ENCODE measurements around the gene NRDC.

The NRDC gene, protein sequence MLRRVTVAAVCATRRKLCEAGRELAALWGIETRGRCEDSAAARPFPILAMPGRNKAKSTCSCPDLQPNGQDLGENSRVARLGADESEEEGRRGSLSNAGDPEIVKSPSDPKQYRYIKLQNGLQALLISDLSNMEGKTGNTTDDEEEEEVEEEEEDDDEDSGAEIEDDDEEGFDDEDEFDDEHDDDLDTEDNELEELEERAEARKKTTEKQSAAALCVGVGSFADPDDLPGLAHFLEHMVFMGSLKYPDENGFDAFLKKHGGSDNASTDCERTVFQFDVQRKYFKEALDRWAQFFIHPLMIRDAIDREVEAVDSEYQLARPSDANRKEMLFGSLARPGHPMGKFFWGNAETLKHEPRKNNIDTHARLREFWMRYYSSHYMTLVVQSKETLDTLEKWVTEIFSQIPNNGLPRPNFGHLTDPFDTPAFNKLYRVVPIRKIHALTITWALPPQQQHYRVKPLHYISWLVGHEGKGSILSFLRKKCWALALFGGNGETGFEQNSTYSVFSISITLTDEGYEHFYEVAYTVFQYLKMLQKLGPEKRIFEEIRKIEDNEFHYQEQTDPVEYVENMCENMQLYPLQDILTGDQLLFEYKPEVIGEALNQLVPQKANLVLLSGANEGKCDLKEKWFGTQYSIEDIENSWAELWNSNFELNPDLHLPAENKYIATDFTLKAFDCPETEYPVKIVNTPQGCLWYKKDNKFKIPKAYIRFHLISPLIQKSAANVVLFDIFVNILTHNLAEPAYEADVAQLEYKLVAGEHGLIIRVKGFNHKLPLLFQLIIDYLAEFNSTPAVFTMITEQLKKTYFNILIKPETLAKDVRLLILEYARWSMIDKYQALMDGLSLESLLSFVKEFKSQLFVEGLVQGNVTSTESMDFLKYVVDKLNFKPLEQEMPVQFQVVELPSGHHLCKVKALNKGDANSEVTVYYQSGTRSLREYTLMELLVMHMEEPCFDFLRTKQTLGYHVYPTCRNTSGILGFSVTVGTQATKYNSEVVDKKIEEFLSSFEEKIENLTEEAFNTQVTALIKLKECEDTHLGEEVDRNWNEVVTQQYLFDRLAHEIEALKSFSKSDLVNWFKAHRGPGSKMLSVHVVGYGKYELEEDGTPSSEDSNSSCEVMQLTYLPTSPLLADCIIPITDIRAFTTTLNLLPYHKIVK

DNA sequence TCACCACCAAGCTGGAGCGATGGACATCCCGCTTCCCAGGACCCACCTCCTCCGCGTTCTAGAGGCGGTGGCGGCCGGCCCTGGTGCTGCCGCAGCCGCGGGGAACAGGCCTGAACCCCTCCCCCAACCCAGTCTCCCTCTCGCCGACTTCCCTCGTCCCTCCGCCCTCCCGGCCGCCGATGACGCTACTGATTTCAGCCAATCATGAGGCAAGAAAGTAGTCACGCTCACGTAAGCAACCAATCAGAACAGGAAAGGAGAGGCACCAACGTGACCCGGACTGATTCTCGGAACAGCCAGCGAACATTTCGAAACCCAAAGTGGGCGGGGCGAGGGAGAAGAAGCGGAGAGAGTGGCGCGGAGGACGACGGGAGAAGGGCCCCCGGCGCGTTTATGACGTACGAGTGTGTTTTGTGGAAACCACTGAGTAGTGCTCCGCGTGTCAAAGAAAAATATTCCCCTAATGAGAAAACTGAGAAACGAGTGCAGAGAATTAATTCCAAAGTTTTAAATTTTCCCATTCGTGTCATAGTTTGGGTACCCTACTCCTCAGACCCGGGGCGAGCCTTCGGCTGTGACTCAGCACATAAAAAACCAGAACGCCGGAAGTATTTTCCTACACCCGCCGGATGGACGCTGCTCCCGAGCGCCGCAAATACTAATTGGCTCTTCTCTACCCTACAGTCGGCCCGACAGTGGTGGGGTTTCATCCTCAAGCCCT, at the start of gene NRDC:
Gene NRDC, minus strand, starts transcription at position 112 of the 721 bp plus-strand sequence. CDS start 112 bp downstream, outside the sequence.
- DNase-seq (ENCODE audit: low spot score): peak; percentile 99

DNA sequence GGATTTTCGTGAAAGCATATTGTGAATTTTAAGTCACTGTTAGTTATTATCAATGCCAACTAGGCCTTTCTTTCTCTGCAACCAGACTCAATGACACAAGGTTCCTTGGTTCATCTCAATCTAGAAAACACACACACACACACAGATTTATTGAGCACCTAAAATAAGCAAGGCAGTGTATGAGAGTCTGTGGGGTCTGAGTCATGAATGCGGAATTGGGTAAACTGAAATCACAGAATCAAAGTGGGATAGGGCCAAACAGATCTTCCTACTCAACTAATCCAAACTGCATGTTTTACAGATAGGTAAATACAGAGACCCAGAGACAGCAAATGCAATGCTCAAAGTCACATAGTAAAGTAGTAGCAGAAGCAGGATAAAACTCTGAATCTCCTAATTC, 48.5 kb upstream of the NRDC start:
- DNase-seq (ENCODE audit: low spot score): no peak

DNA sequence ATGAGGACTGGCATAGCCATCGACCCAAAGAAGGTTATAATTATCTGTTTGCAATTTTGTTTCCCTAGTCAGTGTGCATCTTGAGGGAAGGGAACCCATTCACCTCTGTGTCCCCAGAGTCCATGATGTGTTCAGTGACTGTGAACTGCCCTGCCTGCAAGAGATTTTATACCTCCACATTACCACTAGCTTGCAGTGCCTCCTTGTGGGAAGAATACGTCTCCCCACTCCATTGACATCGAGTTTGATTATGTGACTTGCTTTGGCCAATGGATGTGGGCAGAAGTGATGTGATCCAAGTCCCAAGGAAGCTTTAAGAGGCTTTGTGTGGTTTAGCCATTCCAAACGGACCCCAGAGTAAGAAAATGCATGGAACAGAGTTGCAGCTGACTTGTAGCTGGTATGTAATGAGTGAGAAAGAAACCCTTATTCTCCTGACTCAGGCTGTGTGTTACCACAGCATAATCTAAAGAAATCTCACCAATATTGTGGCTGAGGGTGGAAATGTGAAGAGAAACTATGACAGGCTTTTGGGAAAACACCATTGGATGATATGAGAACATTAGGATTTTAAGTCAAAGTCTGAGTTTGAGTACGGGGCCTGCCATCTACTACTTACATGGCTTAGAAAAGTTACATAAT, 47.8 kb upstream of the NRDC start:
- no peak for DNase-seq (ENCODE audit: low spot score)

DNA sequence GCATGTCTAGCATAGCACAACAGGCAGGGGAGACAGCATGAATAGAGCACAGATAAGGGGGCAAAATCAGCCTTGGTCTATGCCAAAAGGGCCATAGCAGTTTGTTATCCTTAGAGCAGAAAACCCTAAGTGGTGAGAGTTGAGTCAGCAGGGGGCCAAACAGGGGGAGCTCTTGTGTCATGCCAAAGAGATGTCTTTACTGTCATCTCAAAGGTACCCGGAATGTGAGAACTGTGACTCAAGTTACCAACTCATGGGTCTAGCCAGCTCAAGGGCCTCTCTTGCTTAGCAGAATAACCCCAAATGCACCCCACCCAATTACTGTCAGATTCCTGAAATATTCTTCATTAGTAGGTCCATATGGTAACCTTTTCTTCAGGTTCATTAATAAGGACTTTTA, 45.9 kb upstream of the NRDC start:
- no peak for DNase-seq (ENCODE audit: low spot score)

DNA sequence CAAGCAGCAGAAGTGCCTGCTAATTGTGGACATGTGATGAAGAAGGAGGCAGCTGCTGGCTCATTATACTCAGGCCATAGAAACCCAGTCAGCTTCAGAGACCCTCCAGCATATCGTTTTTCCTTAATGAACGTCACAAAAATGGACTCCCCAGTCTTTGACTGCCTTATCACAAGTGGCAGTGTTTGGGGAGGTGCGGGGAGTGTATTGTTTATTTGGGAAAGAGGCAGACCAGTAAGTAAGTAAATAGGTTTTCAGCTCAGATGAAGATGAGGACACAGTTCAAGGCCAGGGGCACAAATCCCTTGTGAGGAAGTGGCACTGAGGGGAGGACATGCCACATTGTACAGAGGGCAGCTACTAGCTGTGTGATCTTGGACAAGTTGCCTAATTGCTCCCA, 43.5 kb upstream of the NRDC start:
- no peak for DNase-seq (ENCODE audit: low spot score)

DNA sequence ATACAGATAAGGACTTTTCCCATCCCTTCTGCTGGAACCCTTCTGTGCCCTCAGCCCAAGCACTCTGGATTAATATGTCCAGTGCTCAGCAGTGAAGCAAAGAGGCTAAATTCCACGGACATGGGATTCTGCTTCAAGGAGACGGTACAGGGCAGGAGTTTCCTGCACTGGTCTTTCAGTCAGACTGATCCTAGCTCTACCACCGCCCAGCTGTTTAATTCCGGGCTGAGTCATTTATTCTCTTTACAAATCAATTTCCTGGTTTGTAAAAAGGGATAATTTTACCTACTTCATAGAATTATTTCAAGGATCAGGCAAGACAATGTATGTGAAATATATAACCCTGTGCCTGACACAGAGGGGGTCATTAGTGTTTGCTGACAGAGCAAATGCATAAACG, 41.6 kb upstream of the NRDC start:
- DNase-seq (ENCODE audit: low spot score): no peak

DNA sequence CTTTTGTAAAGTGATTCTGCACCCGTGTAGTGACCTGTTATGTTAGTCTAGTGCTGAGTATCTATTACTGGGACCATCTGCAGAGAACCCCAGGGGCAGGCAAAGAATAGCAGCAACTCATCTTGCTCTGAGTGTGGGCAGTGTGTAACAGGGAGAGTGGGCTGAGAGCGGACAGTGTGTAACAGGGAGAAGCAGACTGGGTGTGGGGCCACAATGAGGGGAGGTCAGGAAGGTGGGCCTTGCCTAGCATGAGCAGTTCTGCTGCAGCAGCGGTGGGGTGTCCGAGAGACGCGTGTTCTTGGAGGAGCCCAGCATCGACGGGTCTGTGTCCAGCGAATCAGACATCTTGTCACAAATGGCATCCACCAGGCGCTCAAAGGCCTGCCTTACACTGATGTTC, 41.2 kb upstream of the NRDC start:
- DNase-seq (ENCODE audit: low spot score): no peak

DNA sequence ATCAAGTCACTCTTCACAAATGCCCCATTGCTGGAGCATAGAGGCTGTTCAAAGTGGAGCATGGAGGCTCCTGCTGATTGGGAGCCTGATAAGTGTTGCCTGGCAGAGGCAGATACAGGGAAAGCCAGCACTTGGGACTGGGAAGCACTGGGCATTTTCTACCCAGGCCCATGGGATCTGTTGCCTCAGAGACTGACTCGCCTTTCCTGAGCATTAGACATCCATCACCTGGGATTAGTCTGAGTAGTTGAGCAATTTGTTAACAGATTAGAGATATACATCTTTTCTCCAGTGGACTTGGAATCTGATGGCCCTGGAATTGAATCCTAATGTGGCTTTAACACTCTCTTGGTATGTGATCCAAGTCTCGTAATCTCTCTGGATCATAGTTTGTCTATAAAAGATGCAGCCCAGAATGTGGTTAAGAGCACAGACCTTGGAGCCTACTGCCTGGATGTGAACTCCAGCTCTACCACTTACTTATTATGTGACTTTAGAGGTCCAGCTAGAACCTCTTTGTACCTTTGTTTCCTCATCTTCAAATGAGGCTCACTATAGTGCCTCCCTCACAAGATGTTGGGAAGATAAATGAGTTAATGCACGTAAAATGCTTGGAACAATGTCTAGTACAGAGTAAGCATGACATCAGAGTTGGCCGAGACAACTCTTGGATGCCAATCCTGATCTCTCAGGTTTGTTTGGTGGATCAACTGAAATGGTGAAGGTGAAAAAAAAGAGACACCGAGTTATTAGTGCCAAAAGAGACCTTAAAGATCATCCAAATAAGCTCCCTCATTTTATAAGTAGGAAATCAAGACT, 38.3 kb upstream of the NRDC start:
- DNase-seq (ENCODE audit: low spot score): no peak

DNA sequence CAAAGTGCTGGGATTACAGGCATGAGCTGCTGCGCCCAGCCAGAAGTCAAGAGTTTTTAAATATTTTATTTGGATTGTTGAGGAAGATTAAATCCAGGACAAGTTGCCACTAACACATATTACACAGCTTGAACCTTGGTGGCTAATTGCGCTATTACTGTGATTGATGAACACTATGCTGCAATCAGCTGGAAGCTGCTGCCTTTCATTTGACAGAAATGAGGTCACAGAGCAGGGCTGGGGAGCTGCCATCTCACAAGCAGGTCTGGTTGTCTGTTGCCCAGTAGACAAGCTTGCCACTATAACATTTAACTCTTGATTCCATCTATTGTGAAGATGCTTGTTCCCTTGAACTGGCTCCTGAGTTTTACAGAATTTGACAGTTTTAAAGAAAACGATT, 37.4 kb upstream of the NRDC start:
- no peak for DNase-seq (ENCODE audit: low spot score)

DNA sequence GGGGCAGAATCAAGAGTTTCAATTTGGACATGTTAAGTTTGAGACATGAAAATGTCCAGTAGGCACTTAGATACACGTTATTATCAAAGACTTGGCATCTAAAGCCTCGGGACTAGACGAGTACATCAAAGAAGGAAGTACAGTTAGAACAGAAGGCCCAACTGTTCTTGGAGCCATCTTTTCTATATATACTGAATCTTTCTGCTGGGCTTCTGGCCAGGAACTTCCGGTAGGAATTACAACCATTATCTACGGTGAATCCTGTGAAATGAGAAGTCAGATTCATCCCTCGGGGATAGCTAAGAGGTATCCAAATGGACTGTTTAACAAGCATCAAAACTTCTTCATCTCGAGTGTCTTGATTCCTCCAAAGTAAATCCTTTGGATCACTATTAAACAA, 34.4 kb upstream of the NRDC start:
- DNase-seq (ENCODE audit: low spot score): no peak

DNA sequence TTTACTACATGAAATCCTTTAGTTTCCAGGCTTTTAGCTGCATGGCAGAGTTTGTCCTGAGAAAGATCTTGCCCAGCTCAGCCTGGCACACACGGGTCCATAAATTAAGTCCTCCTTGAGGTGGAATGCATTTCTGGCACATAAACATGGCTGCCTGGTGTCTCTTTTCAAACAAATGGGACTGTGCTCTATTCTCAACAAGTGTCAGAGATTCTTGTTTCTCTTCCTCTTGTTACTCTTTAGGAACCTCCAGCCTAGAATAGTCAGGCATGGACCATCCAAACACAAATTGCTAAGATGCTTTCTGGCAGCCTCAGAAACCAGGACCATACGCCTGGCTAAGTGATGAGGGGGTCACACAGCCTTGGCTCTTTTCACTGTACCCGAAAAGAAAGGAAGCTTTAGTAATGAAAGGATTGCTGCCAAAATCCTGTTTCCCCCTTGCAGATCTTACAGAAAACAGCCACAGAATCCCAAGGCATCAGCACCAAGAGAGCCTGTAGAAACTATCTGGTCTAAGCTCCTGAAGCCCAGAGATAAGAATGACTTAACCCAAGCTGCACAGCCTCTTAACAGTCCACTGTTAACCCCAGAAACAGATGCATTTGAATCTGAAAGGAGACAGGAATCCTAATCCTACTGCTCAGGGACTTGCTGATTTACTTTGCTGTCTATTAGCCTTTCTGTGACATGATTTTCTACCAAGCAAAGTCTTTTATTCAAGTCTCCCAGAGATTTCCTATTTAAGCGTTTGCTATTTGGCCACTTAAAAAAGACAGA, 31.9 kb upstream of the NRDC start:
- DNase-seq (ENCODE audit: low spot score): no peak

DNA sequence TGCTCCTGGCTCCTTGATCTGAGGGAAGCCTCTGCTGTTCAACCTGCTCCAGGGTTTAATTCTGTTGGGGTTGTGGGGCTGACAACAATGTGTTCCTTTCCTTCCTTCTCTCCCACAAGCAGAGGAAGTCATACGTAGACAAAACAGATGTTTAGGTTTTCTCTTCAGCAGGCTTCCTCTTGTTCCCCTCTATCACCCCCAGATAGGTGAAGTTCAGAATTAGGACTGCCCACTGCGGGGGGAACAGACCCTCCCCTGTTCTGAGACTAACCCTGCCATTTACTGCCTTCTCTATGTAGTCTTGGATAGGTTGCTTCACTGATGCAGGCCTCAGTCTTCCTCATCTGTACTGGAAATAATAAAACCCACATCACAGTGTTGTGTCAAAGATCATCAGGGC, 30.0 kb upstream of the NRDC start:
- no peak for DNase-seq (ENCODE audit: low spot score)

DNA sequence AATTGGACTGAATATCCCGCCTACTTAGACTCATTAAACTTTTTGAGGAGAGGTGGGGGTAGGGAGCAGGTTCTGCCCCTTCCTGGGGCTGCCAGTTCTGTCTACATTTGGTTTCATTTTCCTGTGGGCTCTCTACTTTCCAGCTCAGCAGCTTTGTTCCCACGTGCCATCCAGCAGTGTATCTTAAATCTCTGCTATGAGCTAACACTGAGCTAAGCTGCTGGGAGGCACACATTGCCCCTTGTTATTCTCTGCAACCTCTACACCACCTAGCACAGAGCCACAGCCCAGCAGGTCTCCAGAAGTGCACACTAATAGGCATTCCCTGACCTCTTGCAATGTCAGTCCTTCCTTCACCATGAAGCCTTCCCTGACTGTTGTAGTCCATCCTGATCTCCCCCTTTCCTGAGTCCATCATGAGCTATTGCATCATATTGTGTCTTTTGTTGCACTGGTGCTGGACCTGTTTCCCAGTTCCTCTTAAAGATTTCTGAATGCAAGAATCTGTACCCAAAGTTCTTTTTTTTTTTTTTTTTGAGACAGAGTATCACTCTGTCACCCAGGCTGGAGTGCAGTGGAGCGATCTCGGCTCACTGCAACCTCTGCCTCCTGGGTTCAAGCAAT, 28.7 kb upstream of the NRDC start:
- no peak for DNase-seq (ENCODE audit: low spot score)

DNA sequence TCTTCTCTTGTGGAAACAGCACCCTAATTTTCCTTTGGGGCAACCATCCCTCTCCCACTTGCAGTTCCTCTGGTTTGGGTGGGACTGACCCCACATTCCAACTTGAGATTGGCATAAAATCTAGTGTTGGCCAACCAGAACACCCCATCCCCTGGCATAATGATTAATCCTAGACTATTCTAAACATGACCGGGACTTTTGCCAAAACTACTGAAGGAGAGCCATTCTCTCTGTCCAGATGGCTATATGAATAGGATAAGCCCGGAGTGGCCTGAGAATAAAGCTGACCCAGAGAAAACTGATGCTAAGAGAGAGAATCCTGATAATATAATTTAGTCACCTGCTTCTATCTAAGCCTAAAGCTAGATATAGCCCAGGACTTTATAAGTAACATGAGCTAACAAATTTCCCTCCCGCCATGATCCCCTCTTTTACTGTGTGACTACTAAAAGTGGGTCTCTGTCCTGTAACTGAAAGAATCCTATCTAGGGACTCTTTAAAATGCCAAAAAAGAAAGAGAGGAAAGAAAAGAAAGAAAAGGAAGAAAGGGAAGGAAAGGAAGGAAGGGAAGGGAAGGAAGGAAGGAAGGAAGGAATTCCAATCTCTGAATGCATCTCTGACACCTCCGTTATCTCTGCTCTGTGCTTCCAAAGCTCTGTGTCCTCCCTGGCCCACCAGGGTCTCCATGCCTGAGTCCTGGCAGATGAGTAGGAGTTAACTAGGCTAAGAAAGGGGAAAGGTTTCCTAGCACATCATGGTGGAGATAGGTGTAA, 28.0 kb upstream of the NRDC start:
- no peak for DNase-seq (ENCODE audit: low spot score)

DNA sequence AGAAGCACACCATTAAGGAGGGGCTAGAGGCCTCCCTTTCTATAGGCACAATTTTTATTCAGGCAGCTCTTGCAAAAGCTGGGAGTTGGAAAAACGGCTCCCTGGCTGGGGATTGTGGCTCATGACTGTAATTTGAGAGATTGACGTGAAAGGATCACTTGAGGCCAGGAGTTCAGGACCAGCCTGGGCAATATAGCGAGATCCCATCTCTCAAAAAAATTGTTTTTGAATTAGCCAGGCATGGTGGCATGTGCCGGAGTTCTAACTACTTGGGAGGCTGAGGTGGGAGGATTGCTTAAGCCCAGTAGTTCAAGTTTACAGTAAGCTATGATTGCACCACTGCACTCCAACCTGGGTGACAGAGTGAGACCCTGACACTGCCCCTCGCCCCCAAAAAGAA, 23.9 kb upstream of the NRDC start:
- DNase-seq (ENCODE audit: low spot score): no peak

DNA sequence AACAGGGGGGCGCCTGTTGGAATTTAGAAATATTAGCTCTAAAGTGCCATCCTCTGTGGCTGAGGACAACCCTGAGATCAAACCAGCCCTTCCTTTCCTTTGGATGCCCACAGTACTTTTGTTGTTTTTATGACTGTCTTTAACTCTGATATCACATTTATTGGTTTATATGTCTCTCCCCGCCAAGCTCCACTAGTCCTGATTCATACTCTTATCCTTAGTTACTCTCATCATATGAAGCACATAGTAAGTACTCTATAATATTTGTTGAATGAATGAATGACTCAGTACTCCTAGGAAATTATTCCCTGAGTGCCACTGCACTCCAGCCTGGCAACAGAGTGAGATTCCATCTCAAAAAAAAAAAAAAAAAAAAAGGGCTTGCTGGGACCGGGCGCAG, 22.6 kb upstream of the NRDC start:
- no peak for DNase-seq (ENCODE audit: low spot score)

DNA sequence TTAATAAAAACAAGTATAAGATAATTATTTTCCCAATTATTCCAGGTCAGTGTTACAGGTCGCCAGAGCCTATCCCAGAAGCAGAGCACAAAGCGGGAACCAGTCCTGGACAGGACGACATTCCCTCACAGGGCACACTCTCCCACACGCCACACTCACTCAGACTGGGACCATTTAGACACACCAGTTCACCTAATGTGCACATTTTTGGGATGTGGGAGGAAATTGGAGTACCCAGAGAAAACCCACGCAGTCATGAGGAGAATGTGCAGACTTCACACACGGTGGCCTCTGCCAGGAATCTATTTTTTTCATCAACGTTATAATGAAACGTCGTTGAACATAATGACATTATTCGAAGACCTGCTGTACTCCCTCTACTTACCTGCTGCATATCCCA, 20.5 kb upstream of the NRDC start:
- DNase-seq (ENCODE audit: low spot score): no peak

DNA sequence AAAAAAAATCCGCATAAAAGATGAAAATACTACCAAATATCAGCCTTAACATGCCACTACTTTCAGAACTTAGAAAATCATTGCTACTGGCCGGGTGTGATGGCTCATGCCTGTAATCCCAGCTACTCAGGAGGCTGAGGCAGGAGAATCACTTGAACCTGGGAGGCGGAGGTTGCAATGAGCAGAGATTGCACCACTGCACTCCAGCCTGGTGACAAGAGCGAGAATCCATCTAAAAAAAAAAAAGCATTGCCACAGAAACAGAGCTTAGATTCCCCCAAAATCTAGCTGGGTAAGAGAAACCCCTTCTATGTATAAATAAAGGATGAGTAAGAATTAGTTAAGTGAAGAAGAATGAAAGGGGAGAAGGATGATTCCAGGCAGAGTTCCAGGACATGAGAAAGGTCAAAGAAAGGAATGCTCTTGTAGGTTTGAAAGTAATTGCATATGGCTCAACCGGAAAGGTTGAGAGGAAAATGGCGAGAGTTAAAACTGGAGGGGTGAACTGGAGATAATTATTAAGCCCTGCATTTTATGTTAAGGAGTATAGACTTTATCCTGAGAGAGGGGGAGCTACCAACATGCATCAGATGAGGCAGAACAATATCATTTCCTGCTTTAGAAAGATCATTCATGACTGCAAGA, 19.7 kb upstream of the NRDC start:
- no peak for DNase-seq (ENCODE audit: low spot score)

Measured in CD4-positive, alpha-beta T cell treated with Interleukin-6 at 100 ng/mL for 8 hours (primary cell).